Spleen (tissue), 11 donors: ENCODE measurements around the gene DLEC1. TPM values are rescaled to one million over a fixed set of nuclear protein-coding genes. Genes with fewer than 3 reads are reported as not detected.
A peak's percentile ranks its signal among the peaks of the same experiment; 100 is the strongest.

Experiments used
- DNase-seq: peaks from one replicate; pipeline ENCODE4 v3.0.0-alpha.2; 2020
- H3K27ac ChIP-seq, 8 donors: fragments of 200-600 bp; sonication (generic) in 7 of 8; 1 replicate in 4 of 8; 2 replicates in 4 of 8; pipeline versions ENCODE4 v1.5.0 to v1.8.0; 2016 to 2021; ENCODE audit warnings: inconsistent platforms in 4 of 8, mild to moderate bottlenecking in 4 of 8, moderate library complexity in 1 of 8
- H3K27me3 ChIP-seq, 7 donors: fragments of 200-600 bp; sonication (generic) in 6 of 7; replicated peaks in 1 of 7; 1 replicate in 4 of 7; 2 replicates in 3 of 7; pipeline versions ENCODE4 v1.5.0 to v1.8.0; 2016 to 2021; ENCODE audit warnings: inconsistent platforms in 3 of 7, mild to moderate bottlenecking in 1 of 7
- H3K36me3 ChIP-seq, 6 donors: fragments of 200-600 bp; sonication (generic) in 5 of 6; 1 replicate in 4 of 6; 2 replicates in 2 of 6; pipeline versions ENCODE4 v1.5.0 to v1.8.0; 2016 to 2021; ENCODE audit warnings: inconsistent platforms in 2 of 6
- H3K4me1 ChIP-seq, 6 donors: fragments of 200-600 bp; sonication (generic) in 5 of 6; 1 replicate in 3 of 6; 2 replicates in 3 of 6; pipeline versions ENCODE4 v1.5.0 to v1.8.0; 2016 to 2021; ENCODE audit warnings: inconsistent platforms in 3 of 6
- H3K4me3 ChIP-seq, 8 donors: fragments of 200-600 bp; sonication (generic) in 7 of 8; 1 replicate in 4 of 8; 2 replicates in 4 of 8; pipeline versions ENCODE4 v1.5.0 to v1.8.0; 2016 to 2021; ENCODE audit warnings: inconsistent platforms in 4 of 8, mild to moderate bottlenecking in 4 of 8, moderate library complexity in 2 of 8
- H3K9me3 ChIP-seq, 8 donors: fragments of 200-600 bp; sonication (generic) in 7 of 8; 1 replicate in 4 of 8; 2 replicates in 4 of 8; pipeline versions ENCODE4 v1.5.0 to v1.8.0; 2016 to 2021; ENCODE audit warnings: inconsistent platforms in 4 of 8
- CTCF ChIP-seq, 11 experiments: fragments of 200-600 bp in 7 of 11; fragments of 450-650 bp in 4 of 11; sonication (generic) in 4 of 11; IDR thresholded peaks in 8 of 11; conservative IDR thresholded peaks in 3 of 11; 1 replicate in 7 of 11; 2 replicates in 4 of 11; pipeline versions ENCODE4 v1.4.0 to v1.8.0; 2016 to 2021; ENCODE audit warnings: antibody characterized with exemption in 11 of 11, inconsistent platforms in 4 of 11, mild to moderate bottlenecking in 1 of 11
- POLR2A ChIP-seq, 3 donors: fragments of 450-650 bp; IDR thresholded peaks; one replicate each; pipeline ENCODE4 v1.5.1; 2017; ENCODE audit warnings: antibody characterized with exemption in 3 of 3, mild to moderate bottlenecking in 1 of 3
- POLR2AphosphoS5 ChIP-seq, 3 donors: sonication (generic); formaldehyde crosslinking; IDR thresholded peaks; one replicate each; pipeline ENCODE4 v1.5.1; 2017; ENCODE audit warnings: antibody characterized with exemption in 3 of 3
- WGBS, 5 donors: extraction: QIAGEN DNeasy Blood & Tissue Kit in 3 of 5; methylation state at CpG; one replicate each; pipeline versions ENCODE4 v1.1.5 to v1.1.7; 2013 to 2018; 5-methylcytosine and 5-hydroxymethylcytosine counted together
- intact Hi-C: fragments of 100-400 bp; cut with DNase I; formaldehyde crosslinking; loops from one replicate; pipeline ENCODE4 v1.15.0; 2023; ENCODE audit warnings: low total_unique reads
- polyA plus RNA-seq, 3 donors: library from polyadenylated mRNA; stranded (reverse); fragments of 200-250 nt; gene quantifications; one replicate each; pipeline ENCODE4 v1.2.1, GENCODE V29; 2013
- total RNA-seq, 7 donors: library from RNA; depleted of rRNA in 3 of 7; stranded (reverse); fragments of >200 nt in 3 of 7; fragmentation: NEBNext Ultra II Directional in 4 of 7; extraction: Animal tissue kit (Norgen Biotek cat#: 25700) in 4 of 7; gene quantifications; one replicate each; pipeline versions ENCODE4 v1.1.0 to v1.2.1, GENCODE V29; 2016 to 2021
- donor health status: healthy with polysubstance abuse.
- donor health status: DM: no; HTN: no; CAD: no; lungs with moderate emphysema.
- donor health status: DM: no; HTN: no; CAD: no.
- donor health status: Bipolar disorder and iron deficiency.
- donor health status: healthy.
- donor health status: DM: no; HTN: no; CAD: no.
- donor health status: DM: yes; HTN: yes; CAD: no.

The DLEC1 gene
- total and polyA plus RNA-seq, 10 donors, result 0.36 to 2.3 (median 0.88) TPM

DNA sequence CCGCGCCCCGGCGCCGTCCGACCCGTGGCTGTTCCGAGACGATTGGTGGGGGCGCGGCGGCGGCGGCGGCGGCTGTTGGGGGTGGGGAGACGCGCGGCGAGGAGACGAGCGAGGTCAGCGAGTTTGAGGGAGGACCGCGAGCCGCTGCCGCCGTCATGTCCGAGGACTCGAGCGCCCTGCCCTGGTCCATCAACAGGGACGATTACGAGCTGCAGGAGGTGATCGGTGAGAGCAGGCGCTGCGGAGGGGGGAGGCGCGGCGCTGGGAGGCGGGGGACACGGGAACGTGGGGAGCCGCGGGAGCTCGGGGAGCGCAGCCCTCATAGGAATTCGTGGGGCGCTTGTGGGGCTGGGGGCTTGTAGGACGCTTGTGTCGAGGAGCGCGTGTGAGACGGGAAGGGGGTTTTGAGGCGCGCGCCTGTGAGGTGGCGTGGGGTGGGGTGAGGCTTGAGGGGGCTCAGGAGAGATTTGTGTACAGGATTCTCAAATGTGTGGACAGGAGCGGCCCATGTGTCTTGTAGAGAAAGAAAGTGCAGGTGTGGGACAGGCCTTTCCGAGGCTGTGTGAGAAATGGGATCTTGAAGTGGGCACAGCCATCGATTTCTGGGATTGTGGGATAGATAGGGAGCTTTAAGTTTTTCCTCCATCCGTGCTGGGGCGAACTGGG is 126.8 kb downstream of the DLEC1 start:
- Histone ChIP-seq H3K27me3 (no peaks in the 10 kb centered on the region), H3K4me1 (peaks cover 12 to 60% (median 41%) of the 10 kb centered on the region in 6 donors), H3K36me3 (no peaks in the 10 kb centered on the region), H3K4me3 (peak overlapping the region; percentile 69 to 89 (median 78)), H3K27ac (peak overlapping the region; percentile 92 to 99 (median 96)), H3K9me3 (no peaks in the 10 kb centered on the region)
- intact Hi-C loops, result no loop called here
- DNase-seq, result no peak
- WGBS, 5 donors, result 1 to 2% (median 1%) methylated on average over 26 to 62 of the region's 62 CpGs
- TF ChIP-seq POLR2A (IDR thresholded peaks at IDR 0.05) (no peak), POLR2AphosphoS5 (IDR thresholded peaks at IDR 0.05) (no peak), CTCF (IDR thresholded peaks at IDR 0.05 in 8 of 11, conservative IDR thresholded peaks at IDR 0.05 in 3 of 11) (no peak)

DNA sequence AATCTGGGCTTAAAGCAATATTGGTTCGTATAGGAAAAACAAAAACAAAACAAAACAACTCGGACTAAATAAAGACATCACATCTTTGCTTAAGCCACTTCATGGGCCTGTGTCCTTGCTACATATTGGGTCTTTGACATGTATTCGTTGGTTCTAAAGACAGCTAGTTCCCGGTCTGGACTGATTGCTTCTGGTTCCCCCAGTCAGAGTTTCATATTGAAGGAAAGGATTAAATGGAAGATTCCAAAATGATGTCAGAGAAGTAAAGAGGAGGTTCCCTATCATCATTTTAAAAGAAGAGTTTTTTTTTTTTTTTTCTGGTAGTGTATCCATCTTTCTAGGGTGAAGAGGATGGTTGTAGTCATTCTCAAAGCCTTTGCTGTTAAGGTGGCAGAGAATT is 128.6 kb downstream of the DLEC1 start:
- Histone ChIP-seq H3K36me3 (no peaks in the 10 kb centered on the region), H3K4me1 (peaks cover 12 to 78% (median 49%) of the 10 kb centered on the region in 6 donors), H3K9me3 (no peaks in the 10 kb centered on the region), H3K4me3 (no peak overlapping the region), H3K27ac (no peak overlapping the region), H3K27me3 (no peaks in the 10 kb centered on the region)
- DNase-seq, result no peak
- intact Hi-C loops, result no loop called here
- WGBS, 5 donors, result 81 to 90% (median 86%) methylated on average over 4 of the region's 4 CpGs
- no peak for TF ChIP-seq CTCF (IDR thresholded peaks at IDR 0.05 in 8 of 11, conservative IDR thresholded peaks at IDR 0.05 in 3 of 11)
- no peak for TF ChIP-seq POLR2A (IDR thresholded peaks at IDR 0.05)
- TF ChIP-seq POLR2AphosphoS5 (IDR thresholded peaks at IDR 0.05), result no peak

GRCh38 chr3:38168151-38169026 is 129.4 kb downstream of the DLEC1 start:
- intact Hi-C loops, result no loop called here
- H3K4me3 ChIP-seq, result no peak overlapping the region
- 92 to 97% (median 94%) methylated on average over 4 of the region's 4 CpGs for WGBS, 5 donors

More at GRCh38 chr3:38168151-38169026, 129.4 kb downstream of the DLEC1 start:
- Histone ChIP-seq H3K9me3 (no peaks in the 10 kb centered on the region), H3K36me3 (no peaks in the 10 kb centered on the region), H3K4me1 (peaks cover 15 to 86% (median 55%) of the 10 kb centered on the region in 6 donors), H3K27ac (no peak overlapping the region), H3K27me3 (no peaks in the 10 kb centered on the region)
- TF ChIP-seq POLR2AphosphoS5 (IDR thresholded peaks at IDR 0.05) (no peak), CTCF (IDR thresholded peaks at IDR 0.05 in 8 of 11, conservative IDR thresholded peaks at IDR 0.05 in 3 of 11) (no peak), POLR2A (IDR thresholded peaks at IDR 0.05) (no peak)
- DNase-seq, result no peak
